Activated CD8-positive, alpha-beta memory T cell treated with anti-CD3 and anti-CD28 coated beads for 4 hours (primary cell): Measurements from ENCODE around the gene RIMBP2.

ENCODE experiments used
- DNase-seq, 2 donors: peaks; one replicate each; pipeline ENCODE4 v3.0.0-alpha.2; 2020; ENCODE audit warnings: low read depth in 2 of 2

RIMBP2 gene

DNA sequence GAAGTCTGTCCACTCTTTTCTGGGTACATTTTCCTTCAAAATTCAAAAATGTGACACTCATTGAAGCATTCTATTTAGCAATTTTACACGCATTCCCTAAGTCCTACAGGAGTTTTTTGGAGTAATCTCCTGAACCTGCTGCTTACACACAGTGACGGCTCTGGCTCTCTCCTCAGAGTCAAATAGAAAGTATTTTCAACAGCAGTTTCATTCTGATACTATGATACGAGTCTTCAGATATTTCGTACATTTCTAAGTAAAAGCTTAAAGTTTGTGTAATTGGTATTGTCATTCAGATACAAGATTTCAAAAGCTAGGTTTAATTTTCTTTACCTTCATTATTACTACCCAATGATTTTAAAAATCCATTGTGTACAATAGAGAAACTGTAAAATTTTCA lies 342.0 kb downstream of the RIMBP2 start:
- no peak for DNase-seq

DNA sequence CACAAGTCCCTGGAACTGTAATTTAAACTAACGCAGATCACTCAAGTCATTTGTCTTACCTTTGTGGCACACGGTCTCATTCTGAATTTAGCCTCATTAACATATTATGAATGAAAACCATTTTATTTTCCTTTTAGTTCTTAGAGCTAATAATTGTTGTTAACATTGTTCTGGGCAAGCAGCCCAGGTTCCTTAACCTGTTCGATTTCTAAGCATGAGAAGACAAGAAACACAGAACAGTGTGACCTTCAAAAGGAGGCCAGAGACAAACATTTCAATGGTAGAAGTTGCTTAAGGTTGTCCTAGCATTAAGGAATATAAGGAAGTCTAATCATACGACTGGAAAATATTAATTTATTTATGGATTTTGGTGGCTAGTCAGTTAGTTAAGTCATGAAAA lies 343.2 kb downstream of the RIMBP2 start:
- no peak for DNase-seq

GRCh38 chr12:130371296-130371695 lies 344.8 kb downstream of the RIMBP2 start:
- DNase-seq = no peak

- DNase-seq = no peak
Measured at GRCh38 chr12:130369816-130370215, 346.3 kb downstream of the RIMBP2 start.

- no peak for DNase-seq
Measured at GRCh38 chr12:130367523-130367922, 348.6 kb downstream of the RIMBP2 start.

GRCh38 chr12:130367003-130367402 lies 349.1 kb downstream of the RIMBP2 start:
- no peak for DNase-seq

DNA sequence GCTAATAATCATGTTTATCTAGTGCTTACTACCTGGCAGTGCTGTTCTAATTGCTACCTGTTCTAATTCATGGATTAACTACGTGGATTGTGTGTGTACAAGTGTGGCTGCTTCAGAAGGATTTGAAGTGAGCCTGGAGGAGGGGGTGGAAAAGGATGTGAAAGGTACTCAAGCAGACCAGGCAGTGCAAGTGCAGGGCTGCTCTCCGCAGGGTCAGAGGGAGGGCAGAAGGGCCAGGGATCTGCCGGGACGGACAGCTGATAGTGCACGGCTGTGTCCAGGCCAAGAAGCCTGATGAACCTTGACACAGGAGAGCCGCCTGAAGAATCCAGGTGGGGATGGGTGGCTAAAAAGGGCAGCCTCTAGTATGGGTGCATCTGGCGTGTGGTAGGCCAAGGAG lies 349.9 kb downstream of the RIMBP2 start:
- DNase-seq = no peak

DNA sequence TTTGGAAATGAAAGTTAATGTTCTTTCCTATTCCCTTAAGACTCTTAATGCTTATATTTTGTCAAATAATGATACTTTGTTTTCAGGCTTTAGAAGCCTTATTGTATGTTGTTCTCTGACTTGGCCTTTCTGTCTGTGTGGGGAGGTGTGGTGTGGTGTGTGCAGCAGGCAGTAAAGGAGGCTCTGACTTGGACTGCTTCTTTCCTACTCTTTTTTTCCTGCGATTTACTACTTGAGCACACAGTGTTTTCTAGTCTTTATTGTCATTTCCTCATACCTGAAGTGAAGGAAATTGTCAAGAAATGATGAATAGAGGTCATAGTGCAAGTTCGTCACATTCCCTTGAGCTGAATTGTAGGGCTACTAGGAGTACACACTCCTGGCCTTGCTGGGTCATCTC lies 351.5 kb downstream of the RIMBP2 start:
- no peak for DNase-seq

DNA sequence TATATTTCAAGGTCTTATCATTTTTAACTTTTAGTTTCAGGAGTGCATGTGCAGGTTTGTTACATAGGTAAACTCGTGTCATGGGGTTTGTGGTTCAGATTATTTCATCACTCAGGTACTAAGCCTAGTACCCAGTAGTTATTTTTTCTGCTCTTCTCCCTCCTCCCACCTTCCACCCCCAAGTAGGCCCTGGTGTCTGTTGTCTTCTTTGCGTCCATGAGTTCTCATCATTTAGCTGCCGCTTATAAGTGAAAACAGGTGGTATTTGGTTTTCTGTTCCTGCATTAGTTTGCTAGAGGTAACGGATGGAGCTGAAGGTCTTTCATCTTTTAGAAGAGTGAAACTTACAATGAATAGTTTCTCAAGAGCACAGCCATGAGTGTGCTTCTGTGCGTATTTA lies 354.0 kb downstream of the RIMBP2 start:
- no peak for DNase-seq

DNA sequence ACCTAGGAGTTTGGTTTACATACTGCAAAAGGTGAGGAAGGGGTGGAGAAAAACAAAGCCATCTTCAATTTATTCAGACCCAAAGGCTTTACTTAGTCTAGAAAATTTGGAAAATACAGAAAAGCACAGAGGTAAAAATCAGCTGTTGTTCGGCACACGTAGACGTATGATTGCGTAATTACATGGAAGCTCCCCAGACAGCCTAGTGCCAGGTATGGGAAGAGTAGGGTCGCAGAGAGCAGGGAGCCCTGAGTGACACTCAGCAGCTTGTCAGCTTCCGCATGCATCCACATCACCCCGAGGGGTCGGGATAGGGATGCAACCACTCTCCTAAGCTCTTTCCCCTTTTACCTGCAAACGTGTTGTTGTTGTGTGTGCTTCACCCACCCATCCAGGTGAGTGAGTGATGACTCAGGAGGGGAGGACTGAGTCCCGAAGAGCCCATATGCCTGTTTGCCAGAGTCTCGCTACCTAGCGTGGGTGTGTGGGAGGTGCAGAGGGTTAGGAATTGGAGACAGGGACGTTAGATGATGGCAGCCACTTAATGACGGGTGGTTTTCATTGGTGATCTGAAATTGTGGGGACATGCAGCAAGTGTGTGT lies 358.3 kb downstream of the RIMBP2 start:
- DNase-seq = no peak

DNA sequence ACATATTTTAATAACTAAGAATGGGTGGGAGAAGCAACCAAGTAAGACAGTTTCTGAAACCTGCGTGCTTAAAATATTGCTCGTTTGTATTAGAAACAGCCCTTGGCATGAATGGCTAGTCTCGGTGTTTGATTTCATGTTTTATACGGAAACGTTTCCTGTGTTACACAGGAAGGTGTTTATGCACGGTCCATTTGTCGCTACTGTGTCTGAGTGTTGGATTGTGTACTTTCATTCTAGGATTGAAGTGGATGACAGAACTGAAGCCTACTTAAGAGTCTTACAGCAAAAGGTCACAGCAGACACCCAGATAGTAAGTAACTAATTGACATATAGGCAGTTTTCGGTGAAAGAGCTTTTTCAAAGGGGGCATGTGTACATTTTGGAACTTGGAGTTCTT lies 358.9 kb downstream of the RIMBP2 start:
- DNase-seq = no peak

DNA sequence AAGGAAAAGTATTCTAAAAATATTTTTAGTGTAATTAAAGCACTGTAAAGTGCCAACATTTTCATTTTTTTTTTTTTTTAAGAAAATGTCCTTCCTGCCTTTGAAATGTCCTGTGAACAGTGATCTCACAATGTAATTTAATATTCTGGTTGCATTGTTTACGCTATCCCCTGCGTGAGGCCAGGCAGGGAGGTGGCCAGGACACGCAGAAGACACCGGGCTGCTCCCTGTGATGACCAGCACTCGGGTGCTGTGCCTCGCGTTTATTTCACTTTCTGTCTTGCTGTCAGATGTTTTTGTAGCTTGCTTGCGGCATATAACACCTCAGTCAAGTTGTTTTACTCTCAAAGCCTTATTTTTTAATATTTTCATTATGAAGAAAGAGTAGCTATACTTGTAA lies 359.9 kb downstream of the RIMBP2 start:
- DNase-seq = no peak

GRCh38 chr12:130354407-130354806 lies 361.7 kb downstream of the RIMBP2 start:
- no peak for DNase-seq

GRCh38 chr12:130353081-130353480 lies 363.0 kb downstream of the RIMBP2 start:
- no peak for DNase-seq

GRCh38 chr12:130351326-130351725 lies 364.8 kb downstream of the RIMBP2 start:
- no peak for DNase-seq

GRCh38 chr12:130350715-130351114 lies 365.4 kb downstream of the RIMBP2 start:
- DNase-seq = no peak

DNA sequence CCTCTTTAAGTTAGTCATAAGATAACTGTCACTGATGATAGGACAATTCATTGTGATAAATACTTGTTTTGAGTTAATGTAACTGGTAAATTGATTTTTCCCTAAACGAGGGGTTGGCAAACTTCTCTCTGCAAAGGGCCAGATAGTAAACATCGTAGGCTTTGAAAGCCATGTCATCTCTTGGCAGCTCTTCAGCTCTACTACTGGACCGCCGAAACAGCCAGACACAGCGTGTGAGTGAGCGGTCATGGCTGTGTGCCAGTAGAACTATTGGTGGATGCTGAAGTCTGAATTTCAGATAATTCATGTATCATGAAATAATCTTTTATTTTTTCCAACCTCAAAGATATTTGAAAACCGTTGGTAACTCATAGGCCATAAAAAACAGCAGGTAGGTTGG lies 368.5 kb downstream of the RIMBP2 start:
- DNase-seq = no peak
